GM18517 (cell line): Measurements from ENCODE around the gene COX11.
A peak's percentile ranks its signal among the peaks of the same experiment; 100 is the strongest.

Source experiments
- ATAC-seq: cut with Tn5 transposase; IDR thresholded peaks from one replicate; pipeline ENCODE4 v1.9.1; 2021; ENCODE audit warnings: mild to moderate bottlenecking, moderate library complexity; ENCODE audit not compliant: unreplicated experiment

COX11 gene

GRCh38 chr17:54968262-54968987 lies at the start of gene COX11, which contains the start of gene STXBP4:
COX11 (minus strand) TSS chr17:54968654; CDS start chr17:54968646, 8 bp downstream.
STXBP4 (plus strand) TSS chr17:54968765; CDS start chr17:54986220, 17,455 bp downstream.
- ATAC-seq: peak; percentile 87

- no peak for ATAC-seq
Observed at GRCh38 chr17:55005520-55005919, 37.1 kb upstream of the COX11 start.

GRCh38 chr17:55004484-55004883 lies 36.0 kb upstream of the COX11 start:
- ATAC-seq: no peak

- ATAC-seq: no peak
Observed at GRCh38 chr17:55002458-55002857, 34.0 kb upstream of the COX11 start.

- no peak for ATAC-seq
Observed at GRCh38 chr17:54996441-54996840, 28.0 kb upstream of the COX11 start.

GRCh38 chr17:54992797-54993639 lies 24.6 kb upstream of the COX11 start:
- no peak for ATAC-seq

- no peak for ATAC-seq
Observed at GRCh38 chr17:54991567-54991966, 23.1 kb upstream of the COX11 start.

- ATAC-seq: no peak
Observed at GRCh38 chr17:54990118-54990517, 21.7 kb upstream of the COX11 start.

- no peak for ATAC-seq
Observed at GRCh38 chr17:54985476-54985875, 17.0 kb upstream of the COX11 start.

- ATAC-seq: peak; percentile 76
Observed at GRCh38 chr17:54983260-54983659, 14.8 kb upstream of the COX11 start.

- no peak for ATAC-seq
Observed at GRCh38 chr17:54982399-54982798, 13.9 kb upstream of the COX11 start.

- no peak for ATAC-seq
Observed at GRCh38 chr17:54980375-54980774, 11.9 kb upstream of the COX11 start.

GRCh38 chr17:54979657-54980056 lies 11.2 kb upstream of the COX11 start:
- no peak for ATAC-seq

GRCh38 chr17:54977744-54978143 lies 9.3 kb upstream of the COX11 start:
- ATAC-seq: no peak

GRCh38 chr17:54976316-54976715 lies 7.9 kb upstream of the COX11 start:
- no peak for ATAC-seq

GRCh38 chr17:54974759-54975158 lies 6.3 kb upstream of the COX11 start:
- ATAC-seq: no peak

- ATAC-seq: no peak
Observed at GRCh38 chr17:54972406-54973138, 4.1 kb upstream of the COX11 start.

GRCh38 chr17:54971901-54972300 lies 3.4 kb upstream of the COX11 start:
- ATAC-seq: no peak

- no peak for ATAC-seq
Observed at GRCh38 chr17:54971147-54971546, 2.7 kb upstream of the COX11 start.

GRCh38 chr17:54969658-54970572 lies 1.5 kb upstream of the COX11 start:
- ATAC-seq: no peak
